ENCODE results near the gene EVA1B.

DNA sequence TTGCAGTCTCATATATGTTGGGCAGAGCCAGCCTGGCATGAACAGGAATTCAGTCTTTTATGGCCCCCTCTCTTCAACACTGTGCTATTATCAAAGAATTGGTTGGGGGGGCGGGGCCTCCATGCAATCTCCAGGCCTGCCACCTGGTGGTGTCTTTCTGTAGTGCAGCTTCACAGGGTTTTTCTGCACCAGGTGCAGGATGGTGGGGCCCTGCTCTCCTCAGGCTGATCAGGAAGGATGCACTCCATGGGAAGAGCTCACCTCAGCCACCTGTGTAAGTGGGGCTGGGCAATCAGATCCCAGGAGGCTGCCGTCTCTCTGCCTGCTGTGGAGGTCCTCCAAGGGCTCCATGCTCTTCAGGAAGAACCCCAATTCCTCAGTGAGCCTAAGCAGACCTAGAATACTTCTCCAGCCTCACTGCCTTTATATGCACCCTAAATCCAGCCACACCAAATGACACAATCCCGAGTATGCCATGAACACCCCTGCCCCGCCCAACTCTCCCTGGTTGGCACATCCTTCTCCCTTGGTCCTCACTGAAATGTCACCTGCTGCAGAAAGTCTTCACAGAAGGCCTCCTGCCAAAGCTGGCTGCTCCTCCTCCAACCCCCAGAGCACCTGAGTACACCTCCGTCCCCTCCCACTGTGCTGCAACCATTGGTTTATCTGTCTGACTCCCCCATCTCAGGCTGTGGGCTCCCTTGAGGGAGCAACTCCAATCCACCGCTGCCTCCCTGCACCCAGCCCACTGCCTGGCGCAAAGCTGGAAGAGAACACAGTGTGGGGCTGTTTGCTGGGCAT lies 45.8 kb upstream of the EVA1B start:
- peak in 6 of 7 experiments; percentile 18 to 96 (median 92) for TF ChIP-seq CTCF (IDR thresholded peaks at IDR 0.05)
- TF ChIP-seq POLR2AphosphoS5 (IDR thresholded peaks at IDR 0.05), result peak in 1 of 3 donors; percentile 32
- TF ChIP-seq POLR2A (IDR thresholded peaks at IDR 0.05), result no peak
- no peak for TF ChIP-seq EP300 (IDR thresholded peaks at IDR 0.05)

Data from stomach (tissue), 4 donors.